HUES48 (cell line): ENCODE results near the gene PCP4.
"Not testable (repeated sequence)": the region's sequence is repeated elsewhere in the genome, so short reads cannot be mapped to it uniquely, and the experiment has no call there.

Source experiments
- H3K27ac ChIP-seq: one replicate; pipeline ENCODE4 v1.7.0; 2013; ENCODE audit warnings: low read depth, low read length, inconsistent platforms
- H3K27me3 ChIP-seq: 2 replicates; pipeline ENCODE4 v1.6.1; 2013; ENCODE audit warnings: mild to moderate bottlenecking, low read length; ENCODE audit not compliant: control insufficient read depth, insufficient read depth
- H3K36me3 ChIP-seq: 2 replicates; pipeline ENCODE4 v1.6.1; 2013; ENCODE audit warnings: low read length; ENCODE audit not compliant: control insufficient read depth, insufficient read depth
- H3K4me1 ChIP-seq: 2 replicates; pipeline ENCODE4 v1.6.1; 2013; ENCODE audit warnings: mild to moderate bottlenecking, low read length; ENCODE audit not compliant: control insufficient read depth, insufficient read depth
- H3K4me3 ChIP-seq: 2 replicates; pipeline ENCODE4 v1.5.1; 2013; ENCODE audit warnings: mild to moderate bottlenecking, low read depth, low read length
- H3K9ac ChIP-seq: 2 replicates; pipeline ENCODE4 v1.6.1; 2013; ENCODE audit warnings: mild to moderate bottlenecking, low read depth, low read length, moderate library complexity
- H3K9me3 ChIP-seq: 2 replicates; pipeline ENCODE4 v1.6.1; 2013; ENCODE audit warnings: low read length; ENCODE audit not compliant: control insufficient read depth, insufficient read depth

Gene PCP4

DNA sequence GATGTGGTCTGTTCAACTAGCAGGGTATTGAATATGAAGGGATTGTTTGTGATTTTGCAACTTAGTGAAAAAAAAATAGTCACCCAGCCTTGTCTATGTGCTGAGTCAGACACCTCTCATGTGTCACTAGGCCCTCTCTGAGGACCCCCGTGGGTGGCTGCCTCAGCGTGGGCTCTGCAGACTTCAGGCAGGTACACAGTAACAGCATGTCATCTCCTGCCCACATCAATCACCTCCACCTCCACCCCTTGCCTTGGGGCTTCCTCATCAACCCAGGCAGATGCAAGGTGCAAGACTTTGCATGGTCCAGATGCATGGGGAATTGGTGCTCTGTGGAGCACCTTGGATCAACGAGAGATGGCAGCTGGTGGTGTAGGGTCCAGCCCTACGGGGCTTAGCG, 23.9 kb downstream of the PCP4 start:
- no peak overlapping the region for H3K27ac ChIP-seq
- H3K9ac ChIP-seq, result no peak overlapping the region
- no peaks in the 10 kb centered on the region for H3K36me3 ChIP-seq
- H3K27me3 ChIP-seq, result no peaks in the 10 kb centered on the region
- H3K9me3 ChIP-seq, result no peaks in the 10 kb centered on the region
- no peaks in the 10 kb centered on the region for H3K4me1 ChIP-seq
- H3K4me3 ChIP-seq, result no peak overlapping the region

DNA sequence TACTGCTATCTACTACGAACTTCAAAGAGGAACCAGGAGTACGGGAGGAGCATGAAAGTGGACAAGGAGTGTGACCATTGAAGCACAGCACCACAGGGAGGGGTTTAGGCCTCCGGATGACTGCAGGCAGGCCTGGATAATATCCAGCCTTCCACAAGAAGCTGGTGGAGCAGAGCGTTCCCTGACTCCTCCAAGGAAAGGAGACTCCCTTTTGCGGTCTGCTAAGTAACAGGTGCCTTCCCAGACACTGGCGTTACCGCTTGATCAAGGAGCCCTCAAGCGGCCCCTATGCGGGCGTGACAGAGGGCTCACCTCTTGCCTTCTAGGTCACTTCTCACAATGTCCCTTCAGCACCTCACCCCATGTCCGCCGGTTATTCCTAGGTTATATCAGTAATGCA, 24.6 kb downstream of the PCP4 start:
- not testable (repeated sequence) for H3K4me3 ChIP-seq, H3K27me3 ChIP-seq, H3K9me3 ChIP-seq, H3K9ac ChIP-seq, H3K36me3 ChIP-seq, H3K4me1 ChIP-seq, H3K27ac ChIP-seq

DNA sequence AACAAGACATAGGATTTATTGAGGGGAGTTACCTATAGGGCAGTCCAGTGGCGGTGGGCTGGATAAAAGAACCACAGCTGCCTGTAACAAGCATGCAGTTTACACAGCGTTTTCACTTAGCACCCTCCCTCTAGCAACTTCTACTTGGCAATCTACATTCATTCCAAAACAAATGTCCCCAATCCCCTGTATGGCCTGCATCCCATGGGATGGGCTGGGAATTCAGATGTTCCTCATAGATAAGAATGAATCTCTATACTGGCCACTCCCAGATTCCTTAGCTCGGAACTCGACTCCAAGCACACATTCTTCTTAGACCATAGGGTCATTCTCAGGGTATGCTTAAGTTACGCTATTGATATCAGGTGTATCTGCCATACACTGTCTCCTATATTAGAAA, 33.3 kb downstream of the PCP4 start:
- H3K9ac ChIP-seq, result no peak overlapping the region
- H3K36me3 ChIP-seq, result no peaks in the 10 kb centered on the region
- H3K27ac ChIP-seq, result no peak overlapping the region
- H3K4me1 ChIP-seq, result no peaks in the 10 kb centered on the region
- H3K27me3 ChIP-seq, result no peaks in the 10 kb centered on the region
- H3K9me3 ChIP-seq, result no peaks in the 10 kb centered on the region
- H3K4me3 ChIP-seq, result no peak overlapping the region

DNA sequence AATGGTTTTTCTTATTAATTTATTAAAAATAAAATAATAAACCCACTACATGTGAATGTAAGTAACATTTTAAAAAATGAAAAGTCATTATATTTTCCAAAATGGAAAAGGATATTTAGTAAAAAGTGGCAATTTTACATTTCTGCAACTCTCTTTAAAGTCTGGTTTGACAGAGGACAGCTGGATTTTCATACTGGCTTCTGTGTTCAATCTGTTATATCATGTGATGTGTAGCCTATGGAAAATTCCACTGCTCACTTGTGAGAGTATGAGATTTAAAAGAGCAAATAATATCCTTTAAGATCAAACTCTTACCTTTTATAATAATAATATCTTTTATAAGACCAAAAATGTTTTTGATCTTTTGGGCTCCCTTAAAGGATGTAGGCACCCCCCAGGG, 33.7 kb downstream of the PCP4 start:
- no peak overlapping the region for H3K9ac ChIP-seq
- no peaks in the 10 kb centered on the region for H3K9me3 ChIP-seq
- no peak overlapping the region for H3K4me3 ChIP-seq
- no peaks in the 10 kb centered on the region for H3K36me3 ChIP-seq
- H3K4me1 ChIP-seq, result no peaks in the 10 kb centered on the region
- no peak overlapping the region for H3K27ac ChIP-seq
- no peaks in the 10 kb centered on the region for H3K27me3 ChIP-seq

DNA sequence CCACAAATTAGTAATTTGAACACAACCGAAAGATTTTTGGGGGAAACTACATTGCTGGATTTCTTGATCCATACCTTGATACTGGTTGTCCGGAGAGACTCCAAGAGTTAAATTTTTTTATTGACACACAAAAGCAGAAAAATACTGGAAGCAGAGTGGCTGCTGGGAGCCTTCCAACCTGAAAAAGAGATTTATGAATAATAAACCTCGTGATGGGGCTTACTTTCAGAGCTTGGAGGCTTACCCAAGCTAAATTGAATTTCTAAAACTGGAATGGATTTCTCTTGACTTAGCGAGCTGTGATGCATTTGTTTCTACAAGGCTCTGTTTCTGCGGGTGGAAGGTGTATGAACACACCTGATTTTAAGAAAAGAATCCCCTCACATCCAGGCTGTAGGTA, 35.7 kb downstream of the PCP4 start:
- Histone ChIP-seq H3K36me3 (no peaks in the 10 kb centered on the region), H3K27ac (no peak overlapping the region), H3K9me3 (no peaks in the 10 kb centered on the region)

DNA sequence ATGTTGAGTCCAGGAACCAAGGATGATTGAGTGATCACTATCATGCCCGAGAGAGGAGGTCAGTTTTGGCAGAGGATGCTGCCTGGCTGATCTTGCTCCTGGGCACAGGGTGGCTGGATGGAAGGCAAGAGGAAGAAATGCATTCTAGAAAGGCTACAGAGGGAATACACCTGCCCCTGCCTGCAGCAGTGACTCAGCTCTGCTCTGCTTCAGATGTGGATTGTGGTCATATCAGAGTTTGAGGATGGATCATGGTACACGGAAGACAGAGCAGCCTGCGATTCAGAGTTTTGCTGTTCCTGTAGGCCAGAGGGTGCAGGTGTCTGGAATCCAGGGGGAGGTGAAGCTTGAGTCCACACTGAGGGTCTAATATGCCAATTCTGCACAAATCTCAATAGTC, 37.2 kb downstream of the PCP4 start:
- no peaks in the 10 kb centered on the region for H3K27me3 ChIP-seq
- no peaks in the 10 kb centered on the region for H3K9me3 ChIP-seq
- no peaks in the 10 kb centered on the region for H3K4me1 ChIP-seq

More for the DNA sequence above, 35.7 kb downstream of the PCP4 start:
- Histone ChIP-seq H3K9ac (no peak overlapping the region), H3K4me1 (no peaks in the 10 kb centered on the region), H3K4me3 (no peak overlapping the region), H3K27me3 (no peaks in the 10 kb centered on the region)

DNA sequence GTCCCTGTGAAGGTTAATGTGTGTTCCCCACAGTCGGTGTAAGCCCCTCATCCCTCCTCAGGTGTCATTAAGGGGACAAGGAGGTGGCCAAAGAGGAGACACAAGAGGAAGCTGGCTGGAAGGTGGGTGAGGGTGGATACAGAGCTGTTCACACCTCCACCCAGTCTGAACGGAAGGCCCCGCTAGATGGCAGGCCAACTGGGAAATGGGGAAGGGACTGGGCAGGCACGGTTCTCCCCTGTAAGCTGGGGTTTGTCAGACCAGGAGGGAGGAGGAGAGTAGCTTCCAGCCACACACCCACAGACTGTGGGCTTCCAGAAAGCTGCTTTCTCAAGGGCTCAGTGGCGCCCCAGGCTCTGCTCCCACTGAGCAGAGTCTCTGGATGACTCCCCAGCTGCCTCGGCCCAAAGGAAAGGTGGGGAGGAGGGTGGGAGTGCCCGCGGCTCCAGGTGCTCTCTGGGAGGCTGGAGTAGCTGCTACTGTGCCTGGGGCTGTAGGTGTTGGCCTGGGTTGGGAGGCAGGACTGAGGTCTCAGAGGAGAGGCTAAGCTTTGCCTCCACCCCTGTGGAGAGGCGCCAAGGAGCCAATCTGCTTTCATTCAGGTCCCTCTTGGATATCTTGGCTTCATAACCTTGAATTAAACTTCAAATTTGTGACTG, 41.2 kb downstream of the PCP4 start:
- Histone ChIP-seq H3K9me3 (no peaks in the 10 kb centered on the region), H3K27ac (no peak overlapping the region), H3K4me3 (no peak overlapping the region), H3K36me3 (no peaks in the 10 kb centered on the region), H3K27me3 (no peaks in the 10 kb centered on the region), H3K4me1 (no peaks in the 10 kb centered on the region), H3K9ac (no peak overlapping the region)

More for the DNA sequence above, 37.2 kb downstream of the PCP4 start:
- Histone ChIP-seq H3K27ac (no peak overlapping the region), H3K36me3 (no peaks in the 10 kb centered on the region), H3K4me3 (no peak overlapping the region), H3K9ac (no peak overlapping the region)

DNA sequence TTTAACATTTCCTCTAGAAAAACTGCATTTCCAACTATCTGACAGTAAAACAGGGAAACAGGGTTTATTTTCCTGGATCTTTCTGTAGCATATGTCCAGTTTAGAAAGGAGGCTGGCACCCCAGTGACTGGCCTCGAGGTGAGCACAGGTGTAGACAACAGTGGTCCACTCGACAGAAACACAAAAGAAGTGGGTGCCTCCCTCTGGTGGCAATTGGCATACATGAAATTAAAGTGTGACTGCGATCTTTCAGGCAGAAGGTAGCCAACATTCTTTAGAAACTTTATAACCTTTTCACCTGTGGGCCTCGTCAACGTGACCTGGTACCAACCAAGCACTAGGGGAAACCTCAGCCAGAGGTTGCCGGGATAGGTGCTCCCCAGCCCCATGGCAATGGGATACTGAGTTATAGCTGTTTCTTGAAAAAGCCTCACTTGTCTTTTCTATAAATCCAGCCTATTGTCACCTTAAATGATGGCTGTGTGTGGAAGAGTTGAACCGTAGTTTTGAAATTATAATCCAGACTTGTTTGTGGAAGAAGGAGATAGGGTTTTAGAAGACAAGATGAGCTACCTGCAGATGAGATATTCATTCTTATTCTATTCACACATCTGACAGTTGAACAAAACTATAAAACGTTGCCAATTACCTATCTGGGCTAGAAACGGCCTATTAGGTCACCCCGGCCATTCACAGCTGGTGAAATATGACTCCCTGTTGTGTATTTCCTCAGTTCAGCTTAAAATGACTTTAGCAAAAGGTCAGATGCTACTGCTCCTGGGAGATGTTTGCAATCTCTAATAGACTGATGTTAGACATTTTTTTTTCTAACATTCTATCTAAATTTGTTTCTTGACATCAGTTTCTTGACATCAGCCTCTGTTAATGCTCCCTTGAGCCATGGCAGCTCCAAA, 44.3 kb downstream of the PCP4 start:
- H3K27me3 ChIP-seq, result no peaks in the 10 kb centered on the region
- no peak overlapping the region for H3K4me3 ChIP-seq
- no peaks in the 10 kb centered on the region for H3K4me1 ChIP-seq
- H3K9ac ChIP-seq, result no peak overlapping the region
- no peak overlapping the region for H3K27ac ChIP-seq
- H3K9me3 ChIP-seq, result no peaks in the 10 kb centered on the region
- H3K36me3 ChIP-seq, result no peaks in the 10 kb centered on the region

DNA sequence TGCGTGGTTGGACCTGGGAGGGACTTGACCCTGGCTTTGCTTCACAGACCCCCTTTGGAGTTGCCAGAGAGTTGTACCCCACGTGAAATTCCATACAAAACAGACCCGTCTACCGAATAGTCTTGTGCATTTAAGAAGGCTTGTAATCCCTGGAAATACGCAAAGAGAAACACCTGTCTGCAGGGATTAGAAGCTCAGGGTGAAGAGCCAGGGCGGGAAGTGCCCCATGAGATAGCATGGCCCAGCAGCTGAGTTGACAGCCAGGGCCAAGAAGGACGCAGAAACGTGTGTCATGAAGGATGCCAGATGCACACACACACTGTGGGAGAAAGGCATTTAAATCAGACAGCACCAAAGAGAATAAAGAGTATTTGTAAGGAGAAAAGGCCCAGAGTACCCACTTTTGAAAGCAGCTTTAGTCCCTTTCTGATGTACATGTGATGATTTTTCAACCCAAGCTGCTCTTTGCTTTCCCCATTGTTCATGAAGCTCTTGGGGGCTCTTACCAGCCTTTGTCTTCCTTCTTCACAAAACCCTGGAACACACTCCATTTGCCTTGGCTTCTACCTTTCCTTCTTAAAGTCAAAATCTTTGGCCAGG, 46.6 kb downstream of the PCP4 start:
- no peaks in the 10 kb centered on the region for H3K9me3 ChIP-seq

DNA sequence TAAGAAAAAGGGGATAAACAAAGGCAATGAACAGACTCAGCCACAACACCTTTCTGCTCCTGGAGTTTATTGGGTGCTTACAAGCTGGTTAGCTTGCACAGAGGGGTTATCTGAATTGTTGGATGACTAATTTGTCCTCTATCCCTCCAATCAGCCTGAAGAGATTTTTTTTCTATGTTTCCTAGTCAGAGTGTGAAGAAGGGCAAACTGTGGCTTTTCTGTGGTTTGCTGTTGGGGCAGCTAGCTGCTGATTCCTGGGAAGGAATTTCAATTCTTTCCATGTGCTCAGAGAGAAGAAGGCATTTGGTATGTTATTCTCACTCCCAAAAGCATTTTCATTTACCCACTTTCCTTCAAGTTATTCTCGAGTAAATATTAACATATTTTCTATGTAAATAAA, 48.6 kb downstream of the PCP4 start:
- H3K4me3 ChIP-seq, result no peak overlapping the region
- no peak overlapping the region for H3K27ac ChIP-seq
- no peak overlapping the region for H3K9ac ChIP-seq
- no peaks in the 10 kb centered on the region for H3K27me3 ChIP-seq
- H3K9me3 ChIP-seq, result no peaks in the 10 kb centered on the region
- no peaks in the 10 kb centered on the region for H3K36me3 ChIP-seq
- H3K4me1 ChIP-seq, result no peaks in the 10 kb centered on the region

More for the DNA sequence above, 46.6 kb downstream of the PCP4 start:
- Histone ChIP-seq H3K9ac (no peak overlapping the region), H3K27me3 (no peaks in the 10 kb centered on the region), H3K4me3 (no peak overlapping the region), H3K4me1 (no peaks in the 10 kb centered on the region), H3K27ac (no peak overlapping the region), H3K36me3 (no peaks in the 10 kb centered on the region)

DNA sequence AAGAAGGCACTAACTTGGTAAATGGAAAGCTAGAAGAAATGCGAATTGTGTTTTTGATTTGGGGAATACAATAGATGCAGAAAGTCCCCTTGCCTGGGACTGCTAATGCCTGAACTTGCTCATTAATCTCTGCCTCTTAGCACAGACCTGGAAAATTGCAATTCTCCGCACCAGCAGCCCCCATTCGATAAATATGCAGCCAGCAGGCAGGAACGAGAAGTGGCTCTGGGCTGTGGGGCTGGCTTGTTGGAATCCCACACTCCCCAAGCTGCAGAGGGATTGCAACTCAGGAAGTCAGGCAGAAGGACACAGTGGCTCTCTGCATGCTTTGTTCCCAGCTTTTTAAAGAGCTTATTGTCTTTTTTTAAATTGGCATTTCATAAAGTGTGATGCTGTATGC, 51.3 kb downstream of the PCP4 start:
- Histone ChIP-seq H3K9me3 (no peaks in the 10 kb centered on the region), H3K27ac (no peak overlapping the region), H3K27me3 (no peaks in the 10 kb centered on the region)

More for the DNA sequence above, 51.3 kb downstream of the PCP4 start:
- Histone ChIP-seq H3K36me3 (no peaks in the 10 kb centered on the region), H3K4me3 (no peak overlapping the region), H3K9ac (no peak overlapping the region), H3K4me1 (no peaks in the 10 kb centered on the region)
